GM21367 (cell line): ENCODE results near the gene RGS19.

Source experiments
- ATAC-seq: cut with Tn5 transposase; IDR thresholded peaks from one replicate; pipeline ENCODE4 v1.9.1; 2021; ENCODE audit not compliant: unreplicated experiment

Gene RGS19

DNA sequence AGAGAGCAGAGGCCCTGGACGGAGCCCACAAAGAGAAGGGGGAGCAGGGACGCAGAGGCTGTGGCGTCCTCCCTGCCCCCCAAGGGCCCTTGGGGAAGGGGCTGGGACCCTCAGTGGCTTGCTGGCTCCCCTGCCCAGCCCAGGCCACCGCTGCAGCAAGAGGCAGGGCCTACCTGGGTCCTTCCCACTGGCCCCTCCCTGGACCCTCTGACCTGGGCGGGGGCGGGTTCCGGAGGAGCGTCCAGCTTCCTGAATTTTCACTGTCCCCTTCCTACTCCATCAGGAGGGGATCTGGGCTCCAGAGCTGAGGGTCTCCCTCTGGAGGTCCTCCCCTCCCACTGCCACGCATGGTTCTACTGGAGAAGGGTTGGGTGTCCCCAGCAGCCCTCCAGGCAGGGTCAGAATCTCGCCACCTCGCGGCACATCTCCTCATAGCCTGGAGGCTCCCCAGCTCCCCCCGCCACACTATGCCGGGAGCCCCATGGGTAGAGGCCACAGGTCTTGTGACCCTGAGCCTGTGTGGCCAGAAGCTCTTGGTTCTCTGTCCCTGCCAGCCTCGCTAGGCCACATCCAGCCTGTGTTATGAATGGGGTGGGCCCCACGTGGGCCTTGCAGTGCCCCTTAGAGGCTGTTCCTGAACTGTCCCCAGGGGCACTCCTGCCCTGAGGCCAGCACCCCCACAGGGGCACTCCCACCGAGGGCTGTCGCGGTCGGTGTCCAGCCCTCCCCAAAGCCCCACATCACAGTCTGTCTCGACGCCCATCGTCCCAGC is 28.9 kb downstream of the RGS19 start:
- ATAC-seq = no peak

DNA sequence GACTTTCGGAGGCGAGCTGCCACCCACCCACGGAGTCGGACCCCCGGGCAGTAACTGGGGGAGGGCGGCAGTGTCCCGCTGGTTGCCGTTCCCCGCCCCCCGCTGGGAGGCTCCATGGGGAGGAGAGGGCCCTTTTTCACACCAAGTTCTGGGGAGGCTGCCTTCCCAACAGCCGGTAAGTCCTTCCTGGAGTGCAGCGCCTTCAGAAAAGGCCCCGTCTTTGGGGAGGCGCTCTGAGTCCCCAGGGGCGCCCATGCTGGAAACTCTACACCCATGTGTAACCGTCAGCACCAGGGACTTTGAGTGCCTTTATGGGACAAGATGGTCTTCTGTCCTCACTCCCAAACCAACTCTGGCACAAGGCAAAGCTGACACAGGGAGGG is 29.4 kb downstream of the RGS19 start:
- no peak for ATAC-seq

DNA sequence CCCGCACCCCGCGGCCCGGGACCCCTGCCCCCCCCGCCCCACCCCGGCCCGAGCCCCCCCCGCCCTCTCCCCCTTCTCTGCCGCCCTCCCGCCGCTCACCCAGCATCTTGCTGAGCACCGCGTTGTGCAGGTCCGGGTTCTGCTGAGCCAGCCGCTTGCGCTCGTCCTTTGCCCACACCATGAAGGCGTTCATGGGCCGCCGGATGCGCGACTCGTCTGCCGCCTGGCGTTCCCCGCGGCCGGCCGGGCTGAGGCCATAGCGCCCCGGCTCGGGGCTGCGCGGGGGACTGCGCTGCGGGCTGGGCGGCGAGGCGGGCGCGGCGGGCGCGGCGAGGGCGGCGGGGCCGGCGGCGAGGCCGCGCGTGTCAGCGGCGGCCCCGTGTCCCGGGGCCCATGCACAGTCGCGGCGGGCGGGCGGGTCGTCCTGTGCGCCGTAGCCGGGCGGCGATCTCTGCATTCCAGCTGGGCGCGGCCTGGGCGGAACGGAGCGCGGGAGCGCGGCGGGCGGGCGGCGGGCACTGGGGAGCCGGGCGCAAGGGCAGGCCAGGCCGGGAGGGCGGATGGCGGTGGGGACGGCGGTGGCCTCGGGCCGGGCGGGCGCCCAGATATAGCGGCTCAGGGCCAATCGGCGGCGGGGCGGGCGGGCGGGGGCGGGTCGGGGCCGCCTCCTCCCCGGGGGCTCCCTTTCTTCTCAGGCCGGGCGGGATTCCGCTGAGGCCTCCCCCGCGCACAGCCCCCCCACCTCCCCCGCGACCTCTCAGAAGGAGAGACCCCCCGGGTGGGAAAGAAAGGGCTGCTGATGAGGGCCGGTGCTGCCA is 30.0 kb downstream of the RGS19 start, which contains the start of gene SOX18:
TSS of gene SOX18 (minus strand) at position 580 of the 818 bp plus-strand sequence. CDS start at position 457, 123 bp downstream.
- no peak for ATAC-seq

DNA sequence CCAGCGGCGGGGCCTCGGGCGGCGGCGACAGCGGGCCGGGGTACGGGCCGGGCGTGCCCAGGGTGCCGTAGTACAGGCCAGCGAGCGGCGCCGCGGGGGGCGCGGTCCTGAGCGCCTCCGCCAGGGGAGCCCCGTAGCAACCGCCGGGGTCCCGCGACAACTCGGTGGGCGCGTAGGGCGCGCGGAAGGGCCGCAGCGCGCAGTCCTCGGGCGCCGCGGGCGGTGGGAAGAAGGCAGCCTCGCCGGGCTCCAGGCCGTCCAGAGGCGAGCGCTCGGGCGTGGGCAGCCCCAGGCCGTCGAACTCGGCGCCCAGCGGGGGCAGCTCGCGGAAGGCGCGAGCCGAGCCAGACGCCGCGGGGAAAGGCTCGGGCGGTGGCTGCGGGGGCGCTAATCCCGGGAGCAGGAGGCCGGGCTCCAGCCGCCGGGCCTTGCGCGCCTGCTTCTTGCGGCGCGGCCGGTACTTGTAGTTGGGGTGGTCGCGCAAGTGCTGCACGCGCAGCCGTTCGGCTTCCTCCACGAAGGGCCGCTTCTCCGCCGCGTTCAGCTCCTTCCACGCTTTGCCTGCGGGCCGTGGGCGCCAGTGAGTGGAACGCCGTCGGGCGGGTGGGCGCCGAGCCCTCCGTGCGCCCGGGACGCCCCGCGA is 30.8 kb downstream of the RGS19 start:
- no peak for ATAC-seq

DNA sequence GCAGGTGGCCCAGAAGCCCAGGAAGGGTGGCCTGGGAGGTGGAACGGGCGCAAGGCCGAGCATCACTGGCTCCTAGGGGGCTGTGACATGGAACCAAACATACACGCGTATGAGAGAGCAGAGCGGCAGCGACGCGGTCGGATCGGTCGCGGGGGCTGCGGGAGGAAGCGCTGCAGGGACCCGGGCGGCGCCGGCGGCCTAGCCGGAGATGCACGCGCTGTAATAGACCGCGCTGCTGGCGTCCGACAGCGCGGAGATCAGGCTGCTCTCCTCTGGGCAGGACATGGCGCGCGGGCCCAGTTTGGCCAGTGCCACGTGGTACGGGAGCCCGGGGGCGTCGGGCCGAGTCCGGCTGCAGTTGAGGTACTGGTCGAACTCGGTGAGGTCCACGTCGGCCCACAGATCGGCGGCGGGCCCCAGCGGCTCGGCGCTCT is 31.3 kb downstream of the RGS19 start:
- no peak for ATAC-seq

DNA sequence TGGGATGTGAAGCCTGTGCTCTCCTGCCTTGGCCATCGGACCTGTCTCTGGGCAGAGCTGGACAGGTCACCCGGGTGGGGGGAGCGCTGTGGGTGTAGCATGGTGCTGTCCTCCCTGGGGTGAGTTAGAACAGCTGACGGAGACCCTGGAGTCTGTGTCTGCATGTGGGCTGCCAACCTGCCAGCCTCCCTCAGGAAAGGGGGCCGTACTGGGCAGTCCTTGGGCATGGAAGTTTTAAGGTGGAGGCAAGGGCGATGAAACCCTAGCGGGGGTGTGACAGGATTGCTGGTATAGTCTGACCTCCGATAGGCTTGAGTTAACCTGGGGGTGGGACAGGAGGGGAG is 32.3 kb downstream of the RGS19 start:
- no peak for ATAC-seq

DNA sequence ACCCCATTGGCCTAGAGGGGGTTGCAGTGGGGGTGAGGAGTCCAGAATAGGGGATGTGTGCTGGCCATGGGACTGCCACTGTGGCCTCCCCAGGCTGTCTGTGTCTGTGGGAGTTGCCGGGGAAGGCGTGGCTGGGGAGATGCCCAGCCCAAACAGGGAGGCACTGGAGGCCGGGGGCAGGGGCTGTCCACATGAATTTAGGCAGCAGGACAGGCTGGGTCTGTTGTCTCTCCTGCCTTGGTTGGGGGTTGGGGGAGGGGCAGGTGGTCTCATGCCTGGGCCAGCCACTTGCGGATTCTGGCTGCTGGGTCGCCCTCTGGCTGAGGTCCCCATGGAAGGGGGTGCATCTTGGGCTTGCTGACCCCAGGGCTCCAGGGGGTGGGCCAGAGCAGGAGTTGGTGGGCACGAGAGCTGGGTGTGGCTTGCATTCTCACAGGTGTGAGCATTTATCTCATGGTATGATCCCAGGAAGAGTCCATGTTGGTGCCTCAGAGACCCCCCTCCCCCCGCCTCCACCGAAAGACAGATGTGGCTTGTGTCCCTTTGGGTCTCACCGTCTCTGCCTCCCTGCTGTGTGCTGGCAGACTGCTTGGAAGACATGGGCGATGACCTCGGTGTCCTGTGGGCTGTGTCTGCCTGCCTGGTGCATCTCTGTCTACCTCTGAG is 33.8 kb downstream of the RGS19 start:
- ATAC-seq = no peak

DNA sequence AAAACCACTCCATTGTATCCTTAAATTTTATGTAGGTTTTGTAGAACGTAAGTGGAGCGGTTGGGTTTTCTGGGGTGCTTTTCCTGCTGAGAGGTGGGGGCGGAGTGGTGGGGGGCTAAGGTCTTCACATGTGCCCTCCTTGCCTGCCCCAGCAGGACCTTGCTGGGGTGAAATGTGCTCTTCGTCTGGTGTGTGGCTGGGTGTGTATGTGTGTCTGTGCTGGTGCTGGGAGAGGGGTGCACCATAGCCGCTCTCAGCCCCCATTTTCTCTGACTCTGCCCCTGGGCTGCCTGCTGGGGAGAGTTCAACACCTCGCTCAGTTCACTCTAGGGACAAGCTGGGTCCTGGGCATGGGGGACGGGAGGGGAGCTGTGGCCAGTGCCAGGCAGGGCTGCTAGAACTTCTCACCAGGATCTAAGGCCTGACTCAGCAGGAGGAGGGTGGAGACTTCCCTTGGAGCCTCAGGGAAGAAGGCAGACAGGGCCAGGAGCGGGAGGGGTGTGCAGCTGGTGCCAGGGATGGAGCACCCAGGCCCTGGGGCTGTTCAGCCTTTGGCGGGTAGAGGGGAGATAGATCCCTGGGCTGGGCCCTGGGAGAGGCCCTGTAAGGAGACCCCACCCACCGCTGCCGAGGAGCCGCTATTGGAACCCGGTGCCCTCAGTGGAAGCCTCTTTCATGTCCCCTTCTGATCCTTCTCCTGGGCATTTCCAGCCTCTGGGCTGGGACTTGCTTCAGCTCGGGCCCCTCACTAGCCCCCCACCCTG is 34.7 kb downstream of the RGS19 start:
- ATAC-seq = no peak

DNA sequence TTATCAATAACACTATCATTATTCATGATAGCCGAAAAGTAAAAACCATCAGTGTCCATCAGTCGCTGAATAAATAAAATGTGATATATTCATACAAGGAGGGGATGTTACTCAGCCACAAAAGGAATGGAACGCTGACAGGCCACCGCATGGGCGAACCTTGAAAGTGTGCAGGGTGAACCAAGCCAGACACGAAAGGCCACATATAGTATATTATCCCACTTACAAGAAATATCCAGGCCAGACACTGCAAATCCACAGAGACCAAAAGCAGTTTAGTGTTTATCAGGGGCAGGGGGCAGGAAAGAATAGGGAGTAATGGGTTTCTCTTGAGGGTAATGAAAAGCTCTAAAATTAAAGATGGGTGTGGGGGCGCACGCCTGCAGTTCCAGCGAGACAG is 35.5 kb downstream of the RGS19 start:
- no peak for ATAC-seq

DNA sequence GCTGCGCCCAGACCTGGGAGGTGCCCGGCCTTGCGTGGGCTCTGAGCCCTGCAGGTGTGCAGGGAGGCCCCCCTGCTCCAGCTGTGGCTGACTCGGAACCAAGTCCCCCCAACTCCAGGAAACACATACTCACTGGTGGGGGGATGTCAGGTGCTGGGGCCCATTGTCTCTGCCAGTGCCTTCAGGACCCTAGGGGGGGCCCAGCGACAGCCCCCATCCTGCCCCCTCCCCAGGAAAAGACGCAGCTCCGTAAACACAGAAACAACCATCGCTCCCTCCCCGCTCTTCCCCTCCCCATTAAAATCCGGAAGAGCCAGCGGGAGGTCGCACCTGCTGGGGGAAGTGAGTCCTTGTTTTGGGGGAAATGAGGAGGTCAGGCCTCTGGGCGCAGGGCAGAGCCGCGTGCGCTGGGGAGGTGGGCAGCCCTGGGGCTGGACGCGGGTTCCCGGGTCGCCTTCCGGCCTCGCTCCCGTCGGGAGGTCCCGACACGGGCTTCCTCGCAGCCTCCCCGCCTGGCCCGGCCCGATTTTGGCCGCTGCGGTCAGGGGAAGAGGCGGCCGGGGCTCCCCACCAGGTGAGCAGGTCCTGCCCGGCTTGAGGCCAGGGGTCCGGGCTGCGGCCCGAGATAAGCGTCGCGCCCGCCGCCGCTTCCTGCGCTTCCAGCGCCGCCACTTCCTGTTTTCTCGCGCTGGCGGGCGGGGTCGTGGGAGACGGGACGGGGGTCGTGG is 37.1 kb downstream of the RGS19 start:
- no peak for ATAC-seq

DNA sequence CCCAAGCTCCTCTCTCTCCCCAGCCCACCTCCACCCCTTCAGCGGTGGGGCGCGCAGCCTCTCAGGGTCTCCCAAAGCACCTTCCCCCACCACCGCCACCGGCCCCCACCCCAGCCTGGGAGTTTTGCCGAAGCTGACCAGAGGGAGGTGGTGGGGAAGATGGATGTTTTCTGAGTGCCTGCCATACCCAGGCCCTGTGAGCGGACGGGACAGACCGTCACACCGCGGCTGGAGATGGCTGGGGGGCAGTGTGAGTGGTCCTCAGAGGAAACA is 37.6 kb downstream of the RGS19 start:
- no peak for ATAC-seq

DNA sequence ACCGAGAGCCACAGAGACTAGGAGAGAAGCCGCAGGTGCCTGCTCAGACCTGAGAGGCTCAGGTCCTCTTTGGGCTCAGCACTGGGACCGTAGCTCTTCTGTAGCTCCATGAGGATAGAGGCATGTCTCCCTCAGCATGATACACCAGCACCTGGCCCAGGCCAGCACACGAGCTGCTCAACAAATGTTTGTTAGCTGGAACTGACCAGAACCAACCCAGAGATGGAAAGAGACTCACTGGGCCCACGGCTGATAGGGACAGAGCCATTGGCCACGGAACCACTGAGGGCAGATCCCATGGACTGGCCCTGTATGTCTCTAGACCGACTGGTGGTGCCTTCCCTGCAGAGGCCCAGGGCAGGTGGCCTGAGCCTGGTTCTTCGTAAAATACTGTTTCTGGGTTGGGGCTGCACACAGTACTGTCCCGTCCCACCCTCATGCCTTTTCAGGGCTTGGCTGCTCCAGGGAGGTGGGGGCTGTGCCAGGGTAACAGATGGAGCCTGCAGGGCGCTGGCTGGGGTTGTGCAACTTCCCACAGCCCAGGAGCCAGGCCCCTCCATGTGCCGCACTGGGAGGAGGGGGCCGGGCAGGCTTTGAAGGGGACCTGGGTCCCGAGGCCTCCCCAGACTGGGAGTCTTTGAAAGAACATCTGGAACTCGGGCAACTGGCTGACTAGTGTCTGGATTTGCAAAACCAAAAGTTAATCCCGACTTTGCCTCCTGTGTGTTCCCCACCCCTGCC is 38.1 kb downstream of the RGS19 start:
- no peak for ATAC-seq

DNA sequence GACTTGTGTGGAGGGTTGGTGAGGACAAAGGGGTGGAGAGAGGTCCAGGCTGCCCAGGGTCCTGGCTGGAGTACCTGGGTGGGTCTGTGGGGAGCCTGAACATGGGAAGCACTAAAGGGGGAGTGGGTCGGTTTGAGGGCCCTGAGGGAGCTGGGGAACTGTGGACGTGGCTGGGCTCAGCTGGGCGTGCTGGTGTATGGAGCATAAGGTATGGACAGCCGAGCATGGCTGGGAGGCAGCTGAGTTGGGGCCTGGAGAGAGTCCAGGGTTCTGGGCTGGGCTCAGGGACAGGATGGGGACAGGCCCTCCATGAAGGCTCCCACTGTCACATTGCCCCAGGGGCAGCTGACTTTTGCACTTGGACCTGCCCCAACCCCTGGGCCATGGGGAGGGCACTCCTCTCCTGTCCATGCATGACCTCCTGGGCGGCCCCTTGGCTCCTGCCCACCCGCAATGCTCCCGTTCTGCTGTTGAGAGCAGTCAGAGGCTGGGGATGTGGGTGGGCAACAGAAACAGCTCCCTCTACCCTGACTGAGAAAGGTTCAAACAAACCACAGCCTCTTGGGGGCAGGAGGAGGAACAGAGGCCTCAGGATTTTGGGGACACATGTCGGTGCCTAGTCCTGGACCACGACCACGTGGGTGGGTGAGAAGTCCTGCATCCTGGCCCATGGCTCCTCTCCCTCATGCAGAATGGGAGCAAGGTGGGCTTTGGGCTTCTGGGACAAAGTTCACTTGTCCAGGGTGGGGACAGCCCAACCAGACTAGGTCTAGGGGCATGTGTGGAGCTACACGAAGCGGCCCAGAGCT is 38.9 kb downstream of the RGS19 start:
- ATAC-seq = no peak

DNA sequence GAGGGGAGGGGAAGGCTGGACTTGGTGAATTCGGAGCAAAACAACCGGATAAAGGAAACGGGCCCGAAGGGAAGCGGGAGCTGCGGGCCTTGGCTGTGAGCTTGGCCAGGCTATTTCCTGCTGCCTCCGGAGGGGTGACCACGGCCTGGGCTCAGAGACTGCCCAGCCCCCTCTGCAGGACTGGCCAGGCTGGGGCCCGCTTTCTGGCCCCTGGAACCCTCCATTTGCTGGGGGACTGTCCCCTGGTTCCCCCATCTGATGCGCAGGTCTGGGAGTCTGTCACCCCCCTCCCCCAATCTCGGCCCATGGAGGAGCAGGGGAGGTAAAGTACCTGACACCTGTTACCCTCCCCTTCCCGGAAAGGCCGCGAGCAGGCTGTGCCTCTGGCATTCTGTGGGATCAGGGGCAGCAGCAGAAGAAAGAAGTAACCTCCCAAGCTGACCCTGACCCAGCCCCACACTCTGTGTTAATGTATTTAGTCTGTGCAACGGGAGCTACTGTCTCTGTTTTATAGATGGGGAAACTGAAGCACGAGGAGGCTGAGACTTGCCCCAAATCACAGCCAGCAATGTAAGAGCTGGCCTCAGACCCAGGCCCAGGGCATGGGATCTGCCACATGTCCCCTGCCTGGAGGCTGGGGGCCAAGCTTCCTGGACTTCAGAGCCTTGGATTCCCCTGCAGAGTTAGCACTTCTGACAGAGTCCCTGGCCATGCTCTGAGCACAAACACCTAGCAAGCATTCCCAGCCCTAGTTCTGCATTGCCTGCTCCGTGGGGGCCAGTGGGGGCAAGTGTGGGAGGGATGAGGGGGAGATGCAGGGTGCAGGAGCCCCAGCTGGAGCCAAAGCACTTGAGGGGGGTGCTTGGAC is 39.8 kb downstream of the RGS19 start:
- no peak for ATAC-seq

DNA sequence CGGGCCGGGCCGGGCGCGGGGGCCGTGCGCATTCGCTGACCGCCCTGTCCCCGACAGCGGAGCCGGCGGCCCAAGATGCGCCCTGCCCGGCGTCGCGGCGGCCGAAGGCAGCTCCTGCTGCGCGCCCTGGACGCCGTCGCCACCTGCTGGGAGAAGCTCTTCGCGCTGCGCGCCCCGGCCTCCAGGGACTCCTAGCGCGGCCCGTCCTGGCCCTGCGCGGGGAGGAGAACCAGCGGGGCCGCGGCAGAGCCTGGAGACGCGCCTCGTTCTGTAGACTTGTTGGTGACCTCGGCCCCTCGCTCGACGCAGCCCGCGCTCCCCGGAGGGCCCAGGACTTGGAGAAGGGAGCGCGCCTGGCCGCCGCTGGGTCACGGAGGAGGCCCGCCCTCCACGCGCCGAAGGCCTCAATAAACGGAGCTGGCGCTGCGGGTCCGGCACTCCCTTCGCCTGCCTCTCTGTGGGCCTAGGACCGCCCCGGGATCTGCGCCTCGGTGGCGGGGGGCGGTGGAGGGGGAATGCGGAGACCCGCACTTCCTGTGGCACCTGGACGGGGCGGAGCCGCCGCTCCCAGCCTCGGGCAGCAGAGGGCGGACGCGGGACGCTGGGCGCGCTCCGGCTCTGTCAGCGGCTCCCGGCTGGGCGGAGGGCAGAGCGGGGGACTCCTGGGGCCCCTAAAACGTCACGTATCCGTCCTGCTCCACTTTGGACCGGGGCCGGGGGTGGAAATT is 40.6 kb downstream of the RGS19 start:
- ATAC-seq = peak; percentile 37

DNA sequence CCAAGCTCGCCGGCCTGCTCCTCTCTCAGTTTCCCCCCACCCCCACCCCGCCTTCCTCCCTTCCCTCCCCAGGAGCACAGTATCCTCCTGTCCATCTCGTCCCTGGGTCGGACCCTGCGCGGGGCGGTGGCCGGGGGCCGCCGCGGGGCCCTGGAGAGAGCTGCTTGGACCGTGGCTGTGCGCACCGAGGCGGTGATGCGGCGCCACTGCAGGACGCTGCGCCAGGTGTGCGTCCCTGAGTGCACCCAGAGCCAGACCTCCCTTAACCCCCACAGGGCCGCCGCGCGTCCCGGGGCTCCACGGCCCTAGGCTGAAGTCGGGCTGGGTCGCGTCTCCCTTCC is 41.1 kb downstream of the RGS19 start:
- peak; percentile 13 for ATAC-seq

DNA sequence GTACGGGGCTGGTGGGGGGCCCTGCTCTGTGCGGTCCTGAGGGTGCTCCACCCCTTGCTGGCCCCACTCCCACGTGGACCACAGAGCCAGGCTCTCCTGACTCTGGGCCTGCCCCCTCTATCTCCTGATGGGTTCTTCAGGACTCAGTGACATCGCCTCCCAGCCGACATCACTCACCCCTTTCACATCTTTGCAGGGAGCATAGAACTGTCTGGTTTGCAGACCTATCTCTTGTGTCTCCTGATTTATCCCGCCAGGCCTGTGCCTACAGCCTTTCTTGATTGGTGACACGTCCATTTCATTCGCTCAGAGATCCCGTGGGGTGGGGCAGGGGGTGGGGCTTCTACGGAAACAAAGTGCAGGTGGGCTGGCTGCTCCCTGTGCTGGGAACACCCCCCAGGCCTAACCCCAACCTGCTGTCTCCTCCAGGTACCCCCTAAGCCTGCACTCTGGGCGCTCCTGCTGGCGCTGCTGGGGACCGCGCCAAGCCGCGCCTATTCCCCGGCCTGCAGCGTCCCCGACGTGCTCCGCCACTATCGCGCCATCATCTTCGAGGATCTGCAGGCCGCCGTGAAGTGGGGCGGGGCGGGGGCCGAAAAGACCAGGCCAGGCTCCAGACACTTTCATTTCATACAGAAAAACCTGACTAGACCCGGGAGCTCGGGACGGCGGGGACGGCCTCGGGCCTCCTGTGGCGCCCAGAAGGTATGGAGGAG is 41.7 kb downstream of the RGS19 start:
- ATAC-seq = no peak
